Neural cell (in vitro differentiated cells): ENCODE results near the gene NCK2.

Experiments
- CTCF ChIP-seq: fragments of 450-650 bp; IDR thresholded peaks from 2 replicates; pipeline ENCODE4 v1.5.1; 2014; ENCODE audit warnings: antibody characterized with exemption, mild to moderate bottlenecking, moderate library complexity; ENCODE audit not compliant: poor library complexity, severe bottlenecking
- EP300 ChIP-seq: fragments of 450-650 bp; conservative IDR thresholded peaks from 2 replicates; pipeline ENCODE4 v1.6.1; 2014; ENCODE audit warnings: antibody characterized with exemption, mild to moderate bottlenecking, moderate library complexity; ENCODE audit not compliant: poor library complexity, severe bottlenecking
- EZH2 ChIP-seq: fragments of 200-600, 300-800 bp; shearing (Covaris generic), sonication (generic); IDR thresholded peaks from 2 replicates; pipeline ENCODE4 v1.6.1; 2014; ENCODE audit warnings: antibody characterized with exemption, low read length, borderline replicate concordance, mild to moderate bottlenecking; ENCODE audit not compliant: insufficient read depth, poor library complexity, severe bottlenecking
- MXI1 ChIP-seq: fragments of 450-650 bp; conservative IDR thresholded peaks from 2 replicates; pipeline ENCODE4 v1.6.1; 2014; ENCODE audit warnings: antibody characterized with exemption, mild to moderate bottlenecking; ENCODE audit not compliant: poor library complexity, severe bottlenecking

DNA sequence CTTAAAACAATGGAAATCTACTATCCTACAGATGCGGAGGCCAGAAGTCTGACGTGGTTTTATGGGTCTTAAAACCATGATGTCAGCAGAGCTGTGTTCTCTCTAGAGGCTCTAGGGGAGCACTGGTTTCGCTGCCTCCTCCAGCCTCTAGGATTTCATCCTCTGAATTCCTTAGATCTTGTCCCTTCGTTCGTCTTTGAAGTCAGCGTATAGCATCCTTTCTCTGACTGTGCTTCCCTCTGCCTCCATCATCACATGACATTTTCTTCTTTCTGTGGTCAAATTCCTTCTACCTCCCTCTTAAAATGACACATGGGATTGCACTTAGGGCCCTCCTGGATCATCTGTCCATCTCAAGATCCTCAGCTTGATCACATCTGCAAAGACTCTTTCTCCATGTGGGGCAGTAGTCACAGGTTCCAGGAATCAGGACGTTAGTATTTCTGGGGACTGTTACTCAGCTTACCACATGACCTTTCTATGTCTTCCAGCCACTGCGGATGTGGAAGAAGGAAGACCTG is 22.7 kb upstream of the NCK2 start:
- TF ChIP-seq CTCF: no peak
- TF ChIP-seq EP300: no peak
- no peak for TF ChIP-seq MXI1
- TF ChIP-seq EZH2: no peak
